ENCODE data around the gene BEST3. TPM values are rescaled to one million over a fixed set of nuclear protein-coding genes. Genes with fewer than 3 reads are reported as not detected.

The BEST3 gene
- total RNA-seq, 1 donor from 2014 or later = 0.80 TPM

GRCh38 chr12:69644511-69644910 lies 54.6 kb downstream of the BEST3 start:
- Histone ChIP-seq H3K27me3 (ENCODE audit: low read depth) (no peaks in the 10 kb centered on the region), H3K4me1 (peaks cover 9% of the 10 kb centered on the region), H3K9me3 (replicated peaks) (no peaks in the 10 kb centered on the region), H3K27ac (replicated peaks) (no peak overlapping the region), H3K36me3 (no peaks in the 10 kb centered on the region), H3K4me3 (no peak overlapping the region)
- DNase-seq = no peak
- TF ChIP-seq CTCF (IDR thresholded peaks at IDR 0.05; ENCODE audit: borderline replicate concordance) = no peak
- intact Hi-C loops (cut with micrococcal nuclease) = no loop called here

- DNase-seq = peak; percentile 53
- Histone ChIP-seq H3K4me3 (no peak overlapping the region), H3K36me3 (no peaks in the 10 kb centered on the region), H3K27ac (replicated peaks) (peak overlapping the region; percentile 53), H3K27me3 (ENCODE audit: low read depth) (no peaks in the 10 kb centered on the region), H3K9me3 (replicated peaks) (no peaks in the 10 kb centered on the region), H3K4me1 (peaks cover 9% of the 10 kb centered on the region)
- peak; percentile 9 for TF ChIP-seq CTCF (IDR thresholded peaks at IDR 0.05; ENCODE audit: borderline replicate concordance)
- intact Hi-C loops (cut with micrococcal nuclease) = no loop called here
These were observed 56.6 kb downstream of the BEST3 start for GRCh38 chr12:69642531-69642930.

- H3K9me3 ChIP-seq (replicated peaks) = no peaks in the 10 kb centered on the region
- no peak for DNase-seq
- peak overlapping the region; percentile 53 for H3K27ac ChIP-seq (replicated peaks)
- no peak for TF ChIP-seq CTCF (IDR thresholded peaks at IDR 0.05; ENCODE audit: borderline replicate concordance)
- H3K4me1 ChIP-seq = peaks cover 13% of the 10 kb centered on the region
- H3K27me3 ChIP-seq (ENCODE audit: low read depth) = no peaks in the 10 kb centered on the region
- intact Hi-C loops (cut with micrococcal nuclease) = no loop called here
- no peaks in the 10 kb centered on the region for H3K36me3 ChIP-seq
- H3K4me3 ChIP-seq = no peak overlapping the region
These were observed 57.6 kb downstream of the BEST3 start for GRCh38 chr12:69641546-69641945.

- no peaks in the 10 kb centered on the region for H3K36me3 ChIP-seq
- H3K4me3 ChIP-seq = no peak overlapping the region
- peak; percentile 90 for TF ChIP-seq CTCF (IDR thresholded peaks at IDR 0.05; ENCODE audit: borderline replicate concordance)
- H3K27me3 ChIP-seq (ENCODE audit: low read depth) = no peaks in the 10 kb centered on the region
- DNase-seq = peak; percentile 48
- H3K9me3 ChIP-seq (replicated peaks) = no peaks in the 10 kb centered on the region
- H3K4me1 ChIP-seq = peaks cover 14% of the 10 kb centered on the region
- no peak overlapping the region for H3K27ac ChIP-seq (replicated peaks)
- intact Hi-C loops (cut with micrococcal nuclease) = no loop called here
These were observed 59.6 kb downstream of the BEST3 start for GRCh38 chr12:69639400-69640016.

GRCh38 chr12:69633061-69633460 lies 66.0 kb downstream of the BEST3 start:
- no peak for TF ChIP-seq CTCF (IDR thresholded peaks at IDR 0.05; ENCODE audit: borderline replicate concordance)
- DNase-seq = no peak
- Histone ChIP-seq H3K27me3 (ENCODE audit: low read depth) (no peaks in the 10 kb centered on the region), H3K4me3 (no peak overlapping the region), H3K27ac (replicated peaks) (no peak overlapping the region), H3K9me3 (replicated peaks) (no peaks in the 10 kb centered on the region), H3K4me1 (peaks cover 5% of the 10 kb centered on the region), H3K36me3 (no peaks in the 10 kb centered on the region)
- intact Hi-C loops (cut with micrococcal nuclease) = no loop called here

Measured in left ventricle myocardium inferior (tissue), 1 donor.